Activated gamma-delta T cell (primary cell): ENCODE data around the gene TMEM132E.

ENCODE experiments used
- DNase-seq: peaks from one replicate; lab custom pipeline; 2025; lab: John Stamatoyannopoulos, UW

Gene TMEM132E

DNA sequence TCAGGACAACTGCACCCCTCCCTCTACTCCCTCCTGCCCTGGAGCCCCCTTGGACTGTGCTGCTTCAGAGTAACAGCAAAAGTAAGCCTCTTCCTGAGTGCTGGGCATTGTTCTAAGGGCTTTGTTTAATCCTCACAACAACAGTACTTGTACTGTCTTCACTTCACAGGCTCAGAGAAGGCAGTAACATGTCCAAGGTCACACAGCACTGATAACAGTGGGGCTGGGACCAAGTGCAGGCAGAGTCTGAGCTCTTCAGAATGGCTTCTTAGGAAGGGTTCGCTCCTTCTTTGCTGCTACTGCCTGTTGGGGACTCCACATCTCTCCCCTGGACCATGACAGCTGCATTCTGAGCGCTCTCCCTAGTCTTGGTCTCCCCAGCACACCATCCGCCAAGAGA, 24.6 kb downstream of the TMEM132E start:
- DNase-seq = no peak

DNA sequence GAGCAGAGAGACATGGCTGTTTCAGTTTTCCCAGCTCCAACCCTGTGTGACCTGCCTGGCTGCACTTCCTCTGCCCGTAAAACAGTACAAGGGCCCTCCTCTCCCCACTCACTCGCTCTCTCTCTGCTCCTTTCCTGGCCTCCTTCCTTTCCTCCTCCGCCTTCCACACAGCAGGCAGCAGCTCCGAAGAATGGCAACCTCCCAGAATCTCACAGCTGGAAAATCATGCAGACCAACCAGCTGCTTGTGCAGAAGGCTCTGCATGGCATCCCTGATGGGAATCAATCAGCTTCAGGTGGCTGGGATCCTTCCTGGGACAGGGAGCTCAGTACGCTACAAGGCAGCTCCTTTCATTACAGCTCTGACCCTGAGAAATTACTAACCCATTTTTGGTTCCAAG, 27.4 kb downstream of the TMEM132E start:
- no peak for DNase-seq

DNA sequence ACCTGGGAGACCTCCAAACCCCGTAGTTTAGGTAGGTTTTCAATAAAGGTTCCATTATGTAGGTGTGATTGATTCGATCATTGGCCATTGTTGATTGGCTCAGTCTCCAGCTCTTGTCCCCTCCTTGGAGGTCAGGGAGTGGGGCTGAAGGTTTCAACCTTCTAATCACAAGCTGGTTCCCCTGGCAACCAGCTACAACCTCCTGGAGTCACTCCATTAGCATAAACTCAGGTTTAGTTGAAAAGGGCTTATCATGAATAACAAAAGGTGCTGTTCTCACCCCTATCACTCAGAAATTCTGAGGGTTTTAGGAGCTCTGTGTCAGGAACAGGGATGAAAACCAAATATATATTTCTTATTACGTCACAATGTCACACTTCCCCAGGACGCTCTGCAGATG, 28.5 kb downstream of the TMEM132E start:
- DNase-seq = no peak

DNA sequence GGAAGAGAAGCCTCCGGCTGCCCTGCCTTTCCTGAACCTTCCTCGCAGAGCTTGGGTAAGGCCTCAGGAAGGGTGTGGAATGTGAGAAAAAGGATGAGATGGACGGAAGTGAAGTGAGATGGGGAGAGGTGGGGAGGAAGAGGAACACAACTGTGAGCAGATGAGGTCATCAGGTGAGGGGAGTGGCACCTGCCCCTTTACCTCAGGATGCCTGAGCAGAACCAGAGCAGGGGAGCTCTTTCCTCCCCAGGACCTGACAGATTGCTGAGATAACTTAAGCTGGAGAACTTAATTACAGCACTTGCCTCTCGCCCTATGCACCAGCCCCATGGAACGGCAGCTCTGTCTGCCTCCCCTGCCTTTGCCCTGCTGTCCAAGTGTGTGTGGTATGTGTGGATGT, 29.8 kb downstream of the TMEM132E start:
- DNase-seq = no peak

DNA sequence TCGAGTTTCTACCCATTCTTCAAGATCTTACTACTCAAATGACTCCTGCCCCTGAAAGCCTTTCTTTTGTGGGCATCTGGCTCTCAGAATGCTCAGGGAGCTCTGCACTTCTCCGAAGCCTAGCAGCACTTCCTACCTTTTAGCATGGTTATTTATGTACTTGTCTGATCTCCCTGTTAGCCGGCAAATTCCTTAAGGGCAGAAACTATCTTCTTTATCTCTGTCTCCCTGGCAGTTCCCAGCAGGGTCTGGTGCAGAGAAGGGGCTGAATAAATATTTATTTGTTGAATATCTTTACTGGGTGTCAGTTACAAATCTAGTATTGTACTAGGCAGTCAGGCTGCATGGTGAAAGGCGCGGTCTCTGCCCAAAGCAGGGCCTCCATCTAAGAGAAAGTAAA, 30.7 kb downstream of the TMEM132E start:
- no peak for DNase-seq

DNA sequence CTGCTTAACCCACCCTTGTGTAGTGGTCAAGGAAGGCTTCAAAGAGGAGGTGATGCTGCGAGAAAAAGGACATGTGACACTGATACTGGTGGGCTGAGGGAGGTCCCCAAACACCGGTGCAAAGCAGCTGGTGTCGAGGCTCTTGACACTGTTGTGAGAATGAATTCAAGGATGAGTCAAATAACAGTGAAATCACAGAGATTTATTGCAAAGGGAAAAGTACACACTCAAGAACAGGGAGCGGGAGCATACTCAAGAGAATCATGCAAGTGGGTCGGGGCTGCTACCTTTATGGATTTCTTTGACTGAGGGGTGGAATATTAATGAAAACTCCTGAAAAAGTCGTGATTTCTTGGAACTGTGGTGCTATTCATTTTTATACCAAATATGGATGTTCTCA, 31.1 kb downstream of the TMEM132E start:
- no peak for DNase-seq

DNA sequence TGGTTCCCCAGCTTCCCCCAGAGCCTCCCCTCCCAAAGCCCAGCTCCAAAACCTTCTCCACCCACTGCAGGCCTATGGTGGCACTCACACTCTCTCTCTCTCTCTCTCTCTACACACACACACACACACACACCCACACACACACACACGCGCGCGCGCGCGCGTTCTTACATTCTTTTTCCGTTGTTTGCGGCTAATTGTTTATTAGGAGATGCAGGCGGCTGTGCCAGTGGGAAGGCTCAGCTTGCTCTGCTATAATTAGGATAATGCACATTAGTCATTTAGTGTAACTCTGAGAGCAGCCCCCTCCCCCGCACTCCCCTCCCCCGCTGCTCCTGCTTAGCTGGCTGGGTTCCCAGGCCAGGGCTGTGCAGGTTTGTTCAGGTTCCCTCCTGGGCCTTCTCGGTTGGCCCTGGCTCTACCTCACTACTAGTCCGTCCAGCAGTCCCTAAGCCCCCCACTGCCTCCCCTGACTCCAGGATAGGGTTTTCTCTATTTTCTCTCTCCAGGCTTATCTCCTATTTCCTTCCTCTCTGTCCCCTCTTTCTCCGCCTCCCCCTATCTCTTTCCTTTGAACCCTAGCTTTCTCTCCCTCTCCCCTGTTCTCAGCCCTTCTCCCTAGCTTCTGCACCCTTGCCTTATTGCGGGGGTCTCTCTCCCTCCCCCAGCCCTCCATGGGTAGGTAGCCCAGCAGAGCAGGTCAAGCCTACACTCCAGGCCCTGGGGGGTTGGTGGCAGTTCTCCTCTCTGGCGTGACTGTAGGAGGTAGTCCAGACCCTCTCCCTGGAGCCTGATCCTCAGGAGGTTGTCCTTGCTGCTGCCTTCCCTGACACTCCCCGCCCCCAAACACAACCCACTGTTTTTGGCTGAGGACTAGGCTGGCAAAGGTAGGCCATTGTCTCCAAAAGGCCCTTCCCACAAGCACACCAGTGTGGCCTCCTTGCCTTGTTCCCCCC, 34.0 kb downstream of the TMEM132E start:
- no peak for DNase-seq

DNA sequence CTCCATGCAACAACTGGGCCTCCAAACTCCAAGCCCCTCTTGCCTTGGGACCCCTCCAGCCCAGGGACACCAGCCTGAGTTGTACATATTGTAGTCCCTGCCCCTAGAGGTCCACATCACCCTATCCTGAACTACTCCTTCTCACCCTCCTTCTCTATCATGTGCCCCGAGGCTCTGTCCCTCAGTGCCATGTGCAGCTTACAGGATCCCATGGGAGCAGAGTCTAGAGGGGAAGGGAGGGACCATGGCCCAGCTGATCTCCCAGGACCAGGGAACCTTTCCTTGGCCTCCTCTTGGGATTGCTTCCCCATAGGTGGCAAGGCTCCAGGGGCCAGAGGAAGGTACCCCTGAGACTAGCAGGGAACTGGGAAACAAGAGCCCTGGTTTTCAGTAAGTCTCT, 35.3 kb downstream of the TMEM132E start:
- DNase-seq = no peak

DNA sequence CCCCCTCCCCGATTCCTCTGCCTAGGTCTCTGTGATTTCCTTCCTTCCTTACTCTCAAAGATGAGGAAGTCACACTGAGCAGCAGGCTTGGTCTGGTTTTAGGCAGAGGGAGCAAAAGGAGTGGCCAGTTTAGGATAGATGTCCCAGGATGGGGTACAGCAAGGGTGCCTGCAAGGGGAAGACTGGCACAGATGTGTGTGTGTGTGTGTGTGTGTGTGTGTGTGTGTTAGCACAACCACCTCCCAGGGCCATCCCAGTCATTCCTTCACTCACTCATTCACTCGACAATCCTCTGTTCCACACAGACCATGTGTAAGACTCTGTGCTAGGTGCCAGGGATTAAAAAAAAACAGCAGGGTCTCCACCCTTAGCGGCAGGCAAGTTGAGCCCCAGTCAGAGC, 35.9 kb downstream of the TMEM132E start:
- DNase-seq = no peak

DNA sequence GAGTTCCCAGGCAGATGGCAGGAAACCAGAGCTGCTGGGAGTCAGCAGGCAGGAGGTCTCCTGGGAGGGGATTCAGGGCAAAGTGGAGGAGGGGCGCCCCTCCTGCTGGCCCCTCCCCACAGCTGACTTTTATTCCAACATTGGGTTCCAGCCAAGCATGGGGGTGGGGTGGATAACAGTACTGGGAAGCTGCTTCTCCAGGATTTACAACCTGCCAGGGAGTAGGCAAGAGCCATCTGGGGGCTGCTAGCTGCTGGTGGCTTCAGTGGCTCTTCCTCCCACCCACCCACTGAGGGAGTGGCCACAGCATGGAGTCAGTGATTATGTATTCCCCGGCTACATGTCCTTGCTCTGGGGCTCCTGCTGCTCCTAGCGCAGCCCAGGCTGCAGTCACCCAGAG, 36.8 kb downstream of the TMEM132E start:
- no peak for DNase-seq

DNA sequence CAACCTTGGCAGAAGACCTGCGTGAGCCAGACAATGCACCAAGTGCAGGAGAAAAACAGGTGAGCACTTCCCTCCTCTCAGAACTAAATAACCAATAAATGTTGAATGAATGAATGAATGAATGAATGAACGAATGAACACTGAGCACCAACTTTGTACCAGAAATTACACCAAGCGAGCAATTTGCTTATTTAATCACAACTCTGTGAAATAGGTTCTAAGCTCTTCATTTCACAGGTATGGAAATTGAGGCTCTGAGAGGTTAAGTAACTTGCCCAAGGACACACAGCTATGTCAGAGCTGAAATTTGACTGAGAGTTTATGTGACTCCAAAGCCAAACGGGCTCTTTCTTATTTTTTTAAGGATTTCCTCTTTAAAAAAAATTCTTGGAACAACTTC, 38.0 kb downstream of the TMEM132E start:
- no peak for DNase-seq

DNA sequence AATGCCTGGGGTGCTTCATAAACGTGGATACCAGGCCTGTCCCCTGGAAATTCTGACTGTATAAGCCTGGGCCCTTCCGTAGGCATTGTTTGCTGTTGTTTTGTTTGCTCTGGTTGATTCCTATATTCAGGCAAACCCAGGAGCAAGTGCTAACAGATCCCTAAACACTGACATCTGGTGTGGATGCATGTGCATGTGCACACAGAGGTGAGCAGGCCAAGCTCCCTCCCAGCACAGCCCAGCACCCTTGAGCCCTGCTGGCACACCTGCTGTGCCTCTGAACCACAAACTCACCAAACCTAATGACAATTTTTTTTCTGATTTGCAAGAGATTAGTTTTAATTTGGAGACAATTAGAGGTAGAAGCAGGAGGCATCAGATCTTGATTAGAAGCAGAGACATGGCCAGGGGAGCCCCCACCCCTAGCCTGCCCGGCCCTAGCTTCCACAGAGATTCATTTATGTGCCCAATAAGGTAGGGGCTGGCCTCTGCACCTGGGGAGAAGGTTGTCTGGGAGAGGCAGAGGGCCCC, 40.4 kb downstream of the TMEM132E start:
- no peak for DNase-seq

DNA sequence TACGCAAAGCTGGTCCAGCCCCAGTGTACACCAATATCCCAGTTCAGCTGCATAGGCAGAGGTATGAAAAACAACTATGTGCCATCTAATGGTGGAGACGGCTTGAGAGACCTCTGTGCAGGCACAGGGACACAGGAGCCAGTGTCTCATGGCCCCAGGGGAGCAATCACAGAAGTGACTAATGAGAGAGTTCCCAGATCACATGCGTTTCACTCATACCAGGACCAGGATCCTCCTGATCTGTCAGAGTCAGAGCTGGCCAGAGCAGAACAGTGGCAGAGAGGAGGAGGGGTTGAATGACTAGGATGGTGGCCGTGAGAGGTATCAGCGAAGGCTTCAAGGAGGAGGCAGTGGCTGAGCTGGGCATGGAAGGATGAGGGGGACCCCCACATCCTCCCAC, 41.1 kb downstream of the TMEM132E start:
- DNase-seq = no peak

DNA sequence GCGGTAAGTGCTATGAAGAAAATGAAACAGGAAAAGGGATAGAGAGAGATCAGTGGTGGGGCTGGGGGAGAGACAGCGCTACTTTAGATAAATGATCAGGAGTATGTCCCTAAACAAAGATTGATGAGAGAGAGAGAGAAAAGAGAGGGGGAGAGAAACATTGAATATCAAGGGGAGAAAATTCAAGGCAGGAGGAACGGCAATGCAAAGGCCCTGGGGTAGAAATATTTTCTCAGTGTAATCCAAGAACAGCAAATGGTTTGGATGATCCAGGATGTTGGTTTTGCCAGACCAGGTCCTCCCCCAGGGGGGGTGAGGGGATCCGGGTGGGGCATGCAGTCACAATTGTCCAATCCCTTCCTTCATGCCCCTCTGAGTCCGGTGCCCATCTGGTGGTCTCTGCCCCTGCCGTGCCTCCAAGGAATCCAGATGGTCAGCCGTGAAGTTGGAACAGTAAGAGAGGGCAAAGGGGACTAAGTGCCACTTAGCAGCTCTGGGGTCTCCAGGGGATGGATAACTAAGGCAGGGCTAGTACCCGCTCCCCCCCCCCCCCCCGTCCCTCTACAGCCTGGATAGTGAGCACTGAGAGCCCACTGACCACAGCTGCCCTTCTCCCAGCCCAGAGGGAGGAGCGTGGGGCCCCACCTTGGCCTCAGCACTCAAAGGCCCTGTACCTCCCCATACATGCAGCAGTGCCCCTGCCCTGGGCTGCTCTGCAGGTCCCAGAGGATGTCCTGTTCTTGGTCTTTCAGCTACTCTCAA, 43.7 kb downstream of the TMEM132E start:
- no peak for DNase-seq

DNA sequence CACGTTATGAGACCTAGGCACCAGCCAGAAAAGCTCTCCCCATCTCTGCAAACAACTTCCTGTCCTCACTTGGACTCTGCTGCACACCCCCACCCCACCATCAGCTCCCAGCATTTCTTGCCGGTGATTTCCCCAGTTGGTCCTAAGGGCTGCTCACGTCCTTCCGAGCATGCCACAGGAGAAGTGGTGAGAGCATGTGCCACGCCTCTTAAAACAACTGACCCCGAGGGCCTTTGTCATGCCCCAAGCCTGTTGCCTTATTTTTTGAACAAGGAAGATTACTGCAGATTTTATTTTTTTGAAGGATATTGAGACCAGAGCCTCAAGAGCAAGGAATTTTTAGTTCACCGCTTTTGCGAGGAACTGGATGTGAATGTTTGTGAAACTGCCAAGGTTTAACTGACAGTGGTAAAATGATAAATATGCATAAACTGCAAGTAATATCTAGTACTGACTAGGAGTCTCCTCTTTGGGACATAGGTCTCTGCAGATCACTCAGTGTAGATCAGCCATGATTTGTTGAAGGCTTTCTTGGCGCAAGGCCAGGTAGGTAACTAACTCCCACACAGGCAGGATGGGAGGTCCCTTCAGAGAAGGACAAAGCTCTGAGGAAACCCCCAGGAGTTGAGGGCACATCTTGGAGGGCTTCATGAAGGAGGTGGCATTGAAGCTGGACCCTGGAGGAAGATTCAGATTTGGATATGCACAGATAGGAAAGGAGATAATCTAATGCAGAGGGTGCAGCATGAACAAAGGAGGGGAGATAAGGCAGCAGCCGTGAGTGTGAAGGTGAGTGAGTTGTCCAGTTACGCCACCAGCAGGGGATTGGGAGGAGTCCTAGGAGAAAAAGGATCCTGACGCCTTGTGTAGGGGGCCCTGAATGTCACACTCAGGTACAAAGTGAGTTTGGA, 44.7 kb downstream of the TMEM132E start:
- no peak for DNase-seq

DNA sequence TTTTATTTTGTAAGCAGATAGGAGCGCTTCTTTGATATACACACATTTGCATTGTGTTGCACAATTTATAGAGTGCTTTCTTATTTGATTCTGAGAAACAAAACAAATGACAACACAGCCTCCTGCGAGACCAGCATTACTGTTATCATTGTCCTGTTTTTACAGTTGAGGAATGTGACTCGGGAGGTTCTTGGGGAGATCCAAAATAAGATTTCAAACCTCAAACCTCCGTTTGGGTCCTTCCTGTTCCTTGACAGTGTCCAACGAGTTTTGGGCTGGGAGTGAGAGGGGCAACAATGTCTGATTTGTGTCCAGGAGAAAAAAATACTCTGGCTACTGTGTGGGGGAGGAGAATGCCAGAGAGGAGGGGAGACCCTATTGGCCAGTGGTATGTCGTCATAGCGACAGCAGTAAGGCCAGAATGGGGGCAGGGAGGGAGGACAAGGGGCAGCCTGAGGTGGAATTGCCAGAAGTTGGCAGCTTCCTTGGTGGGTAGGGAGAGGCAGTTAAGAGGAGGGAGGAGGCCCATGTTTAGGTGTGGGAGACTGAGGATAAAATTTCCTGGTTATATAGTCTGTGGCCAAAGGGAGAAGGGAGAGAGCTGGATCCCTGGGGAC, 45.5 kb downstream of the TMEM132E start:
- DNase-seq = no peak

DNA sequence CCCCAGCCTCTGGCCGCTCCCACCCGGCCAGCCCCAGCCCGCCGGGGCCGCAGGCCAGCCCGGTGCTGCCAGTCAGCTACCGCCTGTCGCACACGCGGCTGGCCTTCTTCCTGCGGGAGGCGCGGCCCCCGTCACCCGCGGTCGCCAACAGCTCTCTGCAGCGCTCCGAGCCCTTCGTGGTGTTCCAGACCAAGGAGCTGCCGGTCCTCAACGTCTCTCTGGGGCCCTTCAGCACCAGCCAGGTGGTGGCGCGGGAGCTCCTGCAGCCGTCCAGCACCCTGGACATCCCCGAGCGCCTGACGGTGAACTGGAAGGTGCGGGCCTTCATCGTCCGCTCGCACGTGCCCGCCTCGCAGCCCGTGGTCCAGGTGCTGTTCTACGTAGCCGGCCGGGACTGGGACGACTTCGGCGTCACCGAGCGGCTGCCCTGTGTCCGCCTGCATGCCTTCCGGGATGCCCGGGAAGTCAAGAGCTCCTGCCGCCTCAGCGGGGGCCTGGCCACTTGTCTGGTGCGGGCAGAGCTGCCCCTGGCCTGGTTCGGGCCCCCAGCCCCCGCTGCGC, 46.8 kb downstream of the TMEM132E start:
- no peak for DNase-seq

DNA sequence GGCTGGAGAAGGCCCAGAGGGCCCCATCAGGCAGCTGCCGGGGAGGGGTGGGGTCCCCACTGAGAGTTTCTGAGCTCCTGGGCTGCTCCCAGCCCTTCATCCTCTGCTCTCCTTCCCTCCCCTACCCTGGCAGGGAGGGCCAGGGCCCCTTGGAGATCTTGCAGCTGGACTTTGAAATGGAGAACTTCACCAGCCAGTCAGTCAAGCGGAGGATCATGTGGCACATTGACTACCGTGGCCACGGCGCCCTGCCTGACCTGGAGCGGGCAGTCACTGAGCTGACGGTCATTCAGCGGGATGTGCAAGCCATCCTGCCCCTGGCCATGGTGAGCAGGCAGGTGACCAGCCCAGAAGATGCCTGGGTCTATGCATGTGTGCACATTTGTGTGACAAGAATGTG, 49.5 kb downstream of the TMEM132E start:
- DNase-seq = no peak

DNA sequence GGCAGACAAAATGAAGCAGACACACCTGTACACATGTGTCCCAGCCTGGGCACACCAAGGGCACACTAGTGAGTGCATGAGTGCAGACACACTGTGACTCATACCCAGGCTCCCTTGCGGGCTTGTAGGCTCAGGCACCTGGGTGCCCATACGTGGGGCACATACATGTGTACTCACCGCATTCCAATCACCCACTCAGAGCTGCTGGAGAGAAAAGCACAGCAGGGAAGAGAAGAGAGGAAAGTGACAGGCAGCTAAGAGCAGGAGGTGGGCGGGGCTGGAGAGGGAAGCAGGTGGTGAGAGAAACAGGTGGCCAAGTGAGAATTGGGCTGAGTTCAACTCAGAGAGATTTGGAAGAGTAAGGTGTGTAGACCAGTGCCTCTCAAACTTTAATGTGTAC, 54.0 kb downstream of the TMEM132E start:
- DNase-seq = no peak

DNA sequence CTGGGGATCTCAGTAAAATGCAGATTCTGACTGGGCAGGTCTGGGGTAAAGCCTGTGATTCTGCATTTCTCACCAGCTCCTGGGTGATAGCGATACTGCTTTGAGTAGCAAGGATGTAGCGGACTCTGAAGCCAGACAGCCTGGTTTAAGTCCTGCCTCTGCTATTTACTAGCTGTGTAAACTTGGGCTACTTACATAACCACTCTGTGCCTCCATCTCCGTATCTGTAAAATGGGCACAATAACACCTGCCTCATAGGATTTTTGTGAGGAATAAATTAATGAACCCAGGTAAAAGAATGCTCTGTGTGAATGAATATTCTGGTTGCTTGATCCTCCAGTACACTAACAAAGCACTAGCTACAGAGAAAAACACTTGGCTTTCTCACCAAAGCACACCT, 54.4 kb downstream of the TMEM132E start:
- DNase-seq = no peak

DNA sequence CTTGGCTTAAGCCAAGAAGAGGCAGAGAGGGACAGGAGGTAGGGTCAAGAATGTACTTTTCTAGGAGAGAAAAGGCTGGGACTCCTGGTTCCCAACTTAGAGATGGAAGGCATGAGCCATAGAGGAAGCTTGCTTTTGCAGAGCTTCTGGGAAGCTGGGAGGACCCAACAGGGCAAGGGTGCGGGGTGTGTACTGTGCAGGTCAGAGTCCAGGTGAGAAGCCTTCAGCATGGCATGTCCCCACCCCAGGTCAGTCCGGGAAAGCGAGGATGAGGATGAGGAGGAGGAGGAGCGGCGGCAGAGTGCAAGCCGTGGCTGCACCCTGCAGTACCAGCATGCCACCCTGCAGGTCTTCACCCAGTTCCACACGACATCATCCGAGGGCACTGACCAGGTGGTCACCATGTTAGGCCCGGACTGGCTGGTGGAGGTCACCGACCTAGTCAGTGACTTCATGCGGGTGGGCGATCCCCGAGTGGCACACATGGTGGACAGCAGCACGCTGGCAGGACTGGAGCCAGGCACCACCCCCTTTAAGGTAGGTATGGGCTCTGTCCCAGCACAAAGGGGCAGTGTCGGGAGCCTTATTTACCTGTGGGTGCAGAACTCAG, 55.3 kb downstream of the TMEM132E start:
- DNase-seq = no peak
